ENCODE results near the gene BZW2. TPM values are rescaled to one million over a fixed set of nuclear protein-coding genes. Genes with fewer than 3 reads are reported as not detected.

The BZW2 gene
- 41.9 TPM for total RNA-seq
- long read RNA-seq, transcript BZW2-201 (12 exons, 1,860 nt): major isoform, 79 of 129 reads
- long read RNA-seq, transcript BZW2-207 (12 exons, 1,862 nt): minor isoform, 25 of 129 reads
- long read RNA-seq, partial matches to known transcripts: 15 of 129 reads
- long read RNA-seq, other reads (novel, unspliced or antisense): 5 of 129 reads

- DNase-seq (ENCODE audit: low spot score): peak; percentile 98
Observed at GRCh38 chr7:16645593-16646471, at the start of gene BZW2, which contains the start of gene ANKMY2. Gene BZW2 (plus strand): TSS chr7:16646181. CDS start chr7:16665444, 19,263 bp downstream. Gene ANKMY2 (minus strand): TSS chr7:16645754. CDS start chr7:16645573, 181 bp downstream.

- no peak for DNase-seq (ENCODE audit: low spot score)
Observed at GRCh38 chr7:16598015-16598414, 48.0 kb upstream of the BZW2 start.

DNA sequence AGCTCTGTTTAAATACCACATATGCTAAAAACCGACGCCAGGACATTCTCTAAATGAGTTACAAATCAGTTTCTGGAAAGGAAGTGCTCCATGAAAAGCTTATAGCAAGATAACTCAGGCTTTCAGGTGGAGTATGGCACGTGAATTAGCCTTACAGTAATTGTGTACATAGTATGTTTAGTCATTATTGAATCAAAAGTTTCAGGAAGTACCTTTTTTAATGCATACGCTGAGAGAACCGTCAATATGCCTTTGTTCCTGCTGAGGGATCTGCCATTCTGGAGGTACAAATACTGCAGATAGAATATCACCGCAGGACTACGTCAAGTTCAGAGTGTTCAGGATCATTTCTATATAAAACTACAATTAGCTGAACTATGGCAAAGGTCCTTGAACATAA is 46.1 kb upstream of the BZW2 start:
- DNase-seq (ENCODE audit: low spot score): no peak

- no peak for DNase-seq (ENCODE audit: low spot score)
Observed at GRCh38 chr7:16603633-16604032, 42.3 kb upstream of the BZW2 start.

DNA sequence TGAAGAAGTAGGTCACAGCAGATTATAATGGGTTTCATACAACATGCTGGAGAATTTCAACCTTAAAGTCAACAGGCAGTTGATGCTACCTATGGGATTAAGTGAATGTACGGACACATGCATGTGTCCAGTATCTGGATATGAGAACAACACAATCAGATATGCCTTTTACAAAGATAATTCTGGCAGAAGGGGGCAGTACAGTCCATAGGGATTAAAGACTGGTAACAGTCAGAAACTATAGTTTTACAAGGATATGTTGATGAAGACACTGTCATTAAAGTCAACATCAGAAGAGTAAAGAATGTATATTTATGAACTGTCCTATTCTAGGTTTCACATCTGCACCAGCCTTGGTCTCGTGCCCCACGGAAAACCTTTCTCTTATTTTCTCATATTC is 41.9 kb upstream of the BZW2 start:
- no peak for DNase-seq (ENCODE audit: low spot score)

DNA sequence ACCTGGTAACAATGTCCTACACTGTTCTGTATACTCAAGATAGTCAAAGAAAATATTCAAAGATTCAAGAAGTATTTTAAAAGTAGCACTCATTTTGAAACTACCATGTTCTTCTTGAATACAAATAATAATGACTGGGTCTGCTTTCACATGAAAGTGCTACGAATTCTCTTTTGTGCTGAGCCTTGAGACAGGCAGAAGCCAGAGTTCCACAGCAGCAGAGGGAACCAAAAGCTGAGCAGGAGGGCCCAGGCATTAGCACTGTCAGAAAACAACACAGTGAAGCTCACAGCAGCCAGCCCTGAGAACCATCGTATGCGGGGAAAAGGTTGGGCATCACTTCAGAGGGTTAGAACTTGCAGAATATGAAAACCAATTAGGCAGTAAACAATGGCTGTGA is 39.3 kb upstream of the BZW2 start:
- no peak for DNase-seq (ENCODE audit: low spot score)

DNA sequence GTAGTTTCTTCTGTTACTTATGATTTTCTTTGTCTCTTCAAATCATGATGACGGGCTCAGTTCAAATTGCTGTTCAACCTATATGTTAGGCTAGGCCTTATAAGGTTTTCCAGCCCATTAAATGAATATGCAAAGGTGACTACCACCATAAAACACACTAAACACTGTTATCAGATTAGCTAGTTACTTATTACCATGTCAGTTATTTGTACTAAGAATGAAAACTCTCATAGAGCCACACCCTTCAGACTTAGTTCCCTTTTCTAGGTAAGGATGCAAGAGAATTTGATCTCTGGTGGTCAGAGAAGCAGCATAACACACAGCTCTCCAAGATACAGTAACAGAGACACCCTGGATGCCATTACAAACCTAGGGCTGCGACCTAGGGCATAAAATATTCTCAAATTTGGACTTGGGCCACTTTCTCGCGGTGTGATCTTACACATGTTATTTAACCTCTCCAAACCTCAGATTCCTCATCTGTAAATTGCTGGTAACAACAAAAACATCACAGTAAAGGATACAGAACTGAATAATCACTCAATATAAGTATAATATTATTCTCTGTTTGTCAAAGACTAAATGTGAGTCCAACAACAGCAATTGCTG is 36.0 kb upstream of the BZW2 start:
- DNase-seq (ENCODE audit: low spot score): no peak

- DNase-seq (ENCODE audit: low spot score): no peak
Observed at GRCh38 chr7:16611711-16612110, 34.3 kb upstream of the BZW2 start.

DNA sequence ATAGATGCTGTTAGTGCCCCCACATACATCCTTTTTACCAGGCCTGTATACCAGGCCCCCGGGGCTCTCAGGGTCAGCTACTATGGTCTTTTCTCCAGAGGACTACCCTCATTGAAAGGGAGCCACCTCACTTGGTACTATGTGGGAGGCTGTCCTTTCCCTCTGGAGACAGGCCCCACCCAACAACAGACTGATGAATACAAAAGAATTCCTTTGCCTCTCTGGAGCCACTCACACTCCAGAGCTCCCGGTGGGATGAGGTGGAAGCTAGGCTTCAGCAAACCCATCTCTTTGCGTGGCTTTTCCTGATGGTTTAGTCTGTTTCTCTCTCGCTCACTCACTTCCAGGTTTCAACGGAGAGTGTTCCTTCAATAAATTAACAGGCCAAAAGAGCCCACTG is 30.8 kb upstream of the BZW2 start:
- DNase-seq (ENCODE audit: low spot score): no peak

DNA sequence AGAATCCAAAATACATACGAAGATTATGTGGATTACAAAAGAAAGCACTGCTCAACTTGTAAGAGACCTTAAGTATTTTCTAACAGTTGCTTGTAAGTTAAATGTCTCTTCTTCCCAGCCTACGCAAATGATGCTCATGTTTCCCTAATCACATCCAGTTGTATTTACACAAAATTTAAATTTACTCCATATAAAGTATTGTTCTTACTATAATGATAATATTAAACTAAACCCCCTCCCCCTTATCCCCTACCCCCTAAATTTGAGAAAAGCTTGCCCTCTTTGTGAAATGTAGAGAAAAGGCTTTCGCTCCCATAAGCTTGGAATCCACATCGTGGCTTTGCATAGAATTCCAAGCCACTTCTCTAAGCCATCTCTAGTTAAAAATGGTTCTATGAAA is 29.9 kb upstream of the BZW2 start:
- no peak for DNase-seq (ENCODE audit: low spot score)

DNA sequence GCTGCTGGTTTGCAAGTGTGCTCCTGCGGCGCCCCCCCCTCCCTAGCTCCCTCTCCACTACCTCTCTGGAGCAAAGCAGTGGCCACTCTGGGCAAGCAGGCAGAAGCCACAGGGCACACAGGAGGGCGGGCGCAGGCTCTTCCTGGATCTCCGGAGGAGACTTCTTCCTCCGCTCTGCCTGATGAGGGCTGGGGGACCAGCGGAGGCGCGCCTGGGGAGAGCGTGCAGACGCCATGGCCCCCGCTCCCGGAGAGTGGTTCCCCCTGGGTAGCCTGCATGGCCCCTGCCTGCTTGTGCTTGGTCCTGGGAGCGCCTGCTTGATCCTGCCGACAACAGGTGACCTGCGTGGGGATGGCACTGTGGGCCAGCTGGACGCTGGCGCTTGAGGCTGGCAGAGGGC is 29.4 kb upstream of the BZW2 start:
- DNase-seq (ENCODE audit: low spot score): no peak

DNA sequence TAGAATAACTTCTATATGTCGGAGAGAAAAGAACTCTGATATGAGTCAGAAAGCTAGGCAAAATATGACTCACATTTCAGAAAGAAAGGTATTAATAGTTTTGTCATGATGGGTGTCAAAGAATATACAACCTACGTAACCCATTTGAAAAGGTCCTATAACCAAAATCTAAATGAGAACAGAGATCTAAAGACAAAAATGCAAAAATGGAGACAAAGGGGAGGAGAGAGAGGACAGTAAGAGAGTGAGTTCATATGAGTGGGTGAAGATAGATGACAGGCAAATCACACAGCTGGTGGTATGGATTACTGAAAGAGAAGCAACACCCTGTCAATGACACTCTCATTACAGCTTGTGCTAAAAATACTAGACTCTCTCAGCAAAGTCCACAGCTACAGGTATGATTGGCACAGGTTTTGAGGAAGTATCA is 26.0 kb upstream of the BZW2 start:
- no peak for DNase-seq (ENCODE audit: low spot score)

DNA sequence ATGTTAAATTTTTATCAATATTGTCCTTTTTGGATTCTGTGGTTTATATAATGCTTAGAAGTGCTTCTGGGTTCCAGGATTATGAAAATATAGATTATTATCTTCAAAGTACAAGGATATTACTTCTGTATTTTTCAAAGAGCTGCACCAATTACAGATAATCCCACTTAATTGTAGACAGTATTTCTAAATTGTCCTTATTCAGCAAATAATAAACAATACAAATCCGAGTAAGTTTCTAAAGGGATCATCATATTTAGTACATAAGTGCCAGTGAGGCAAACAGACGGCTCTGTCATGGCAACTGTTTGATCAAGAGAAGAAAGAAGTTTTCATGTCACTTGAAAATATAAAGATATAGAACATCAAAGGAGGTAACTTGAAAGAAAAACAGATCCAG is 19.6 kb upstream of the BZW2 start:
- no peak for DNase-seq (ENCODE audit: low spot score)

- DNase-seq (ENCODE audit: low spot score): no peak
Observed at GRCh38 chr7:16627236-16627635, 18.7 kb upstream of the BZW2 start.

- DNase-seq (ENCODE audit: low spot score): no peak
Observed at GRCh38 chr7:16630654-16631053, 15.3 kb upstream of the BZW2 start.

- no peak for DNase-seq (ENCODE audit: low spot score)
Observed at GRCh38 chr7:16634271-16634738, 11.7 kb upstream of the BZW2 start.

GRCh38 chr7:16636555-16637101 is 9.4 kb upstream of the BZW2 start:
- no peak for DNase-seq (ENCODE audit: low spot score)

GRCh38 chr7:16637379-16637778 is 8.6 kb upstream of the BZW2 start:
- no peak for DNase-seq (ENCODE audit: low spot score)

GRCh38 chr7:16638282-16639280 is 7.4 kb upstream of the BZW2 start:
- no peak for DNase-seq (ENCODE audit: low spot score)

DNA sequence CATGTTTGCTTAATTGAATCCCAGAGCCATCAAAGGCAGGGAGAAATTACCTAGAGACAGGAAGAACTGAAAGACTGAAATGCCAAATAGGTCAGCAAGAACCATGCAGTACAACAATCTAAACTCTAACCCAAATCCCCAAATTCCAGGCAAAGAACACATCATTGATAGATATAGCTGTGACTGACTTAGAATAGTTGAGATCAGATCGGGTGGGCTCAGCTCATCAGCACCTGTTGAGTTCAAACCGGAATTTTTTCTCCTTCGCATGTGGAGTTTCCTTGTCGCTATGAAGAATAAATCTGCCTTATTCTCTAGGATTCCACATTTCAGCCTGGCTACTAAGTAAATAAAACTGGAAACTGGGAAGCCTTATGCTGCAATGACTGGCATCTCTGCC is 1.8 kb upstream of the BZW2 start:
- DNase-seq (ENCODE audit: low spot score): no peak

Measured in mesenteric fat pad (tissue), 1 donor.